Activated T-cell treated with anti-CD3 and anti-CD28 coated beads, Interleukin-2, amount 50 U/mL, for 48 hours (primary cell): Measurements from ENCODE around the gene NATD1.

Source experiments
- DNase-seq, 2 experiments: peaks; one replicate each; pipeline ENCODE4 v3.0.0-alpha.2; 2020

NATD1 gene

GRCh38 chr17:21189361-21189760 is 63.8 kb downstream of the NATD1 start:
- no peak for DNase-seq
